Liver (tissue), 3 donors: Measurements from ENCODE around the gene GLB1L2.

ENCODE experiments used
- ATF3 ChIP-seq: IDR thresholded peaks from 2 replicates; pipeline ENCODE4 v1.6.1; 2016; ENCODE audit warnings: antibody characterized with exemption
- FOXA2 ChIP-seq: IDR thresholded peaks from 2 replicates; pipeline ENCODE4 v1.6.1; 2016; ENCODE audit warnings: antibody characterized with exemption
- GABPA ChIP-seq, 2 donors: IDR thresholded peaks in 1 of 2; conservative IDR thresholded peaks in 1 of 2; 2 replicates each; pipeline ENCODE4 v1.6.1; 2016; ENCODE audit warnings: antibody characterized with exemption in 2 of 2, mild to moderate bottlenecking in 1 of 2, moderate library complexity in 1 of 2
- HNF4G ChIP-seq: IDR thresholded peaks from 2 replicates; pipeline ENCODE4 v1.6.1; 2016; ENCODE audit warnings: antibody characterized with exemption
- NR2F2 ChIP-seq: IDR thresholded peaks from 2 replicates; pipeline ENCODE4 v1.6.1; 2016; ENCODE audit warnings: antibody characterized with exemption
- RAD21 ChIP-seq, 2 donors: IDR thresholded peaks; 2 replicates each; pipeline ENCODE4 v1.6.1; 2016; ENCODE audit warnings: antibody characterized with exemption in 2 of 2, mild to moderate bottlenecking in 2 of 2
- SP1 ChIP-seq: IDR thresholded peaks from 2 replicates; pipeline ENCODE4 v1.6.1; 2018; ENCODE audit warnings: antibody characterized with exemption, mild to moderate bottlenecking
- TAF1 ChIP-seq: conservative IDR thresholded peaks from 2 replicates; pipeline ENCODE4 v1.6.1; 2016; ENCODE audit warnings: antibody characterized with exemption, mild to moderate bottlenecking
- YY1 ChIP-seq: IDR thresholded peaks from 2 replicates; pipeline ENCODE4 v1.6.1; 2016; ENCODE audit warnings: antibody characterized with exemption, mild to moderate bottlenecking
- TF ChIP-seq, protein P1 (sequence below): fragments of 150-350 bp; IDR thresholded peaks from 2 replicates; pipeline ENCODE4 v1.5.1; 2017; ENCODE audit warnings: improper control_type of control experiment, low read depth, low read length; ENCODE audit not compliant: missing input control
- TF ChIP-seq, protein P2 (sequence below): IDR thresholded peaks from 2 replicates; pipeline ENCODE4 v1.6.1; 2016; ENCODE audit warnings: antibody characterized with exemption
- donor health status: healthy.
- donor health status: healthy.

GRCh38 chr11:134404575-134405341, 73.0 kb downstream of the GLB1L2 start:
- TF ChIP-seq, protein P1, sequence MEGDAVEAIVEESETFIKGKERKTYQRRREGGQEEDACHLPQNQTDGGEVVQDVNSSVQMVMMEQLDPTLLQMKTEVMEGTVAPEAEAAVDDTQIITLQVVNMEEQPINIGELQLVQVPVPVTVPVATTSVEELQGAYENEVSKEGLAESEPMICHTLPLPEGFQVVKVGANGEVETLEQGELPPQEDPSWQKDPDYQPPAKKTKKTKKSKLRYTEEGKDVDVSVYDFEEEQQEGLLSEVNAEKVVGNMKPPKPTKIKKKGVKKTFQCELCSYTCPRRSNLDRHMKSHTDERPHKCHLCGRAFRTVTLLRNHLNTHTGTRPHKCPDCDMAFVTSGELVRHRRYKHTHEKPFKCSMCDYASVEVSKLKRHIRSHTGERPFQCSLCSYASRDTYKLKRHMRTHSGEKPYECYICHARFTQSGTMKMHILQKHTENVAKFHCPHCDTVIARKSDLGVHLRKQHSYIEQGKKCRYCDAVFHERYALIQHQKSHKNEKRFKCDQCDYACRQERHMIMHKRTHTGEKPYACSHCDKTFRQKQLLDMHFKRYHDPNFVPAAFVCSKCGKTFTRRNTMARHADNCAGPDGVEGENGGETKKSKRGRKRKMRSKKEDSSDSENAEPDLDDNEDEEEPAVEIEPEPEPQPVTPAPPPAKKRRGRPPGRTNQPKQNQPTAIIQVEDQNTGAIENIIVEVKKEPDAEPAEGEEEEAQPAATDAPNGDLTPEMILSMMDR = no peak
- no peak for TF ChIP-seq SP1
- no peak for TF ChIP-seq FOXA2
- TF ChIP-seq, protein P2, sequence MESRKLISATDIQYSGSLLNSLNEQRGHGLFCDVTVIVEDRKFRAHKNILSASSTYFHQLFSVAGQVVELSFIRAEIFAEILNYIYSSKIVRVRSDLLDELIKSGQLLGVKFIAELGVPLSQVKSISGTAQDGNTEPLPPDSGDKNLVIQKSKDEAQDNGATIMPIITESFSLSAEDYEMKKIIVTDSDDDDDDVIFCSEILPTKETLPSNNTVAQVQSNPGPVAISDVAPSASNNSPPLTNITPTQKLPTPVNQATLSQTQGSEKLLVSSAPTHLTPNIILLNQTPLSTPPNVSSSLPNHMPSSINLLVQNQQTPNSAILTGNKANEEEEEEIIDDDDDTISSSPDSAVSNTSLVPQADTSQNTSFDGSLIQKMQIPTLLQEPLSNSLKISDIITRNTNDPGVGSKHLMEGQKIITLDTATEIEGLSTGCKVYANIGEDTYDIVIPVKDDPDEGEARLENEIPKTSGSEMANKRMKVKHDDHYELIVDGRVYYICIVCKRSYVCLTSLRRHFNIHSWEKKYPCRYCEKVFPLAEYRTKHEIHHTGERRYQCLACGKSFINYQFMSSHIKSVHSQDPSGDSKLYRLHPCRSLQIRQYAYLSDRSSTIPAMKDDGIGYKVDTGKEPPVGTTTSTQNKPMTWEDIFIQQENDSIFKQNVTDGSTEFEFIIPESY = no peak
- no peak for TF ChIP-seq TAF1
- TF ChIP-seq RAD21 (IDR thresholded peaks at IDR 0.05) = no peak
- no peak for TF ChIP-seq YY1
- TF ChIP-seq GABPA (IDR thresholded peaks at IDR 0.05 in 1 of 2, conservative IDR thresholded peaks at IDR 0.05 in 1 of 2) = no peak
- no peak for TF ChIP-seq HNF4G
- TF ChIP-seq NR2F2 = no peak
- no peak for TF ChIP-seq ATF3
